Measurements from ENCODE around the gene BLVRA. TPM values are rescaled to one million over a fixed set of nuclear protein-coding genes. Genes with fewer than 3 reads are reported as not detected.

BLVRA gene
- total RNA-seq, 1 donor from 2014 or later = 10.2 TPM

- no peak for ATAC-seq (ENCODE audit: low read depth)
- no peaks in the 10 kb centered on the region for H3K27me3 Mint-ChIP-seq
- H3K27ac Mint-ChIP-seq = no peak overlapping the region
- POLR2A ChIA-PET = no interaction called here
- no peak overlapping the region for H3K4me3 Mint-ChIP-seq
- CTCF ChIA-PET = no interaction called here
- TF ChIP-seq, protein P1, sequence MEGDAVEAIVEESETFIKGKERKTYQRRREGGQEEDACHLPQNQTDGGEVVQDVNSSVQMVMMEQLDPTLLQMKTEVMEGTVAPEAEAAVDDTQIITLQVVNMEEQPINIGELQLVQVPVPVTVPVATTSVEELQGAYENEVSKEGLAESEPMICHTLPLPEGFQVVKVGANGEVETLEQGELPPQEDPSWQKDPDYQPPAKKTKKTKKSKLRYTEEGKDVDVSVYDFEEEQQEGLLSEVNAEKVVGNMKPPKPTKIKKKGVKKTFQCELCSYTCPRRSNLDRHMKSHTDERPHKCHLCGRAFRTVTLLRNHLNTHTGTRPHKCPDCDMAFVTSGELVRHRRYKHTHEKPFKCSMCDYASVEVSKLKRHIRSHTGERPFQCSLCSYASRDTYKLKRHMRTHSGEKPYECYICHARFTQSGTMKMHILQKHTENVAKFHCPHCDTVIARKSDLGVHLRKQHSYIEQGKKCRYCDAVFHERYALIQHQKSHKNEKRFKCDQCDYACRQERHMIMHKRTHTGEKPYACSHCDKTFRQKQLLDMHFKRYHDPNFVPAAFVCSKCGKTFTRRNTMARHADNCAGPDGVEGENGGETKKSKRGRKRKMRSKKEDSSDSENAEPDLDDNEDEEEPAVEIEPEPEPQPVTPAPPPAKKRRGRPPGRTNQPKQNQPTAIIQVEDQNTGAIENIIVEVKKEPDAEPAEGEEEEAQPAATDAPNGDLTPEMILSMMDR (IDR thresholded peaks at IDR 0.05) = no peak
- DNase-seq = no peak
- intact Hi-C loops (cut with micrococcal nuclease) = no loop called here
- H3K36me3 Mint-ChIP-seq (ENCODE audit: low read depth) = peaks cover 4% of the 10 kb centered on the region
- H3K9me3 Mint-ChIP-seq = no peaks in the 10 kb centered on the region
- no peaks in the 10 kb centered on the region for H3K4me1 Mint-ChIP-seq
Observed at GRCh38 chr7:43785420-43785819, 26.9 kb downstream of the BLVRA start.

- intact Hi-C loops (cut with micrococcal nuclease) = no loop called here
- H3K36me3 Mint-ChIP-seq (ENCODE audit: low read depth) = peaks cover 15% of the 10 kb centered on the region
- CTCF ChIA-PET = no interaction called here
- TF ChIP-seq, protein P1 (IDR thresholded peaks at IDR 0.05) = no peak
- POLR2A ChIA-PET = no interaction called here
- H3K27me3 Mint-ChIP-seq = no peaks in the 10 kb centered on the region
- H3K4me1 Mint-ChIP-seq = no peaks in the 10 kb centered on the region
- DNase-seq = no peak
- H3K4me3 Mint-ChIP-seq = no peak overlapping the region
- no peaks in the 10 kb centered on the region for H3K9me3 Mint-ChIP-seq
- no peak overlapping the region for H3K27ac Mint-ChIP-seq
- ATAC-seq (ENCODE audit: low read depth) = no peak
Observed at GRCh38 chr7:43787771-43788170, 29.3 kb downstream of the BLVRA start.

- intact Hi-C loops (cut with micrococcal nuclease) = no loop called here
- Mint-ChIP-seq H3K27me3 (no peaks in the 10 kb centered on the region), H3K4me1 (no peaks in the 10 kb centered on the region), H3K36me3 (ENCODE audit: low read depth) (peaks cover 15% of the 10 kb centered on the region), H3K4me3 (no peak overlapping the region), H3K27ac (no peak overlapping the region), H3K9me3 (no peaks in the 10 kb centered on the region)
- CTCF ChIA-PET = no interaction called here
- POLR2A ChIA-PET = no interaction called here
- ATAC-seq (ENCODE audit: low read depth) = no peak
- no peak for DNase-seq
- TF ChIP-seq, protein P1 (IDR thresholded peaks at IDR 0.05) = no peak
Observed at GRCh38 chr7:43790006-43790405, 31.5 kb downstream of the BLVRA start.

DNA sequence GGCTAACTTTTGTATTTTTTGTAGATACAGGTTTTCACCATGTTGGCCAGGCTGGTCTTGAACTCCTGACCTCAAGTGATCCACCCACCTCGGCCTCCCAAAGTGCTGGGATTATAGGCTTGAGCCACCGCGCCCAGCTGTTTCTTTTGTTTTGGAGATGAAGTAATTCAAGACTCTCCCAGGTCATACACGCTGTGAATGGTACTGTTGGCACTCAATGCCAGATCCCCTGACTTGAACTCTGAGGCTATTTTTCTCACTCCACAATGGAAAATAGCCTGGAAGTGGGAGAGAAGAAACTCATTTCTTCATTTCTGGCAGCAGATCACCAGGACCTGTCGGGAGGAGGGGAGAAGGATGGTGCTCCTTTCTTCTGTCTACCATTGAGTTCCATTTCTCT lies 32.4 kb downstream of the BLVRA start:
- Mint-ChIP-seq H3K9me3 (no peaks in the 10 kb centered on the region), H3K27me3 (no peaks in the 10 kb centered on the region), H3K36me3 (ENCODE audit: low read depth) (peaks cover 15% of the 10 kb centered on the region), H3K27ac (no peak overlapping the region), H3K4me1 (no peaks in the 10 kb centered on the region), H3K4me3 (no peak overlapping the region)
- ChIA-PET POLR2A (no interaction called here), CTCF (no interaction called here)
- ATAC-seq (ENCODE audit: low read depth) (no peak), DNase-seq (no peak)
- TF ChIP-seq, protein P1 (IDR thresholded peaks at IDR 0.05) = no peak
- intact Hi-C loops (cut with micrococcal nuclease) = no loop called here

- ChIA-PET CTCF (no interaction called here), POLR2A (no interaction called here)
- H3K36me3 Mint-ChIP-seq (ENCODE audit: low read depth) = peaks cover 15% of the 10 kb centered on the region
- TF ChIP-seq, protein P1 (IDR thresholded peaks at IDR 0.05) = no peak
- DNase-seq = no peak
- no peaks in the 10 kb centered on the region for H3K9me3 Mint-ChIP-seq
- no peaks in the 10 kb centered on the region for H3K27me3 Mint-ChIP-seq
- intact Hi-C loops (cut with micrococcal nuclease) = no loop called here
- ATAC-seq (ENCODE audit: low read depth) = no peak
- no peak overlapping the region for H3K4me3 Mint-ChIP-seq
- H3K27ac Mint-ChIP-seq = no peak overlapping the region
- H3K4me1 Mint-ChIP-seq = no peaks in the 10 kb centered on the region
Observed at GRCh38 chr7:43791665-43792064, 33.2 kb downstream of the BLVRA start.
